HK-2 (cell line): ENCODE measurements around the gene EMCN.
"Not testable (repeated sequence)": the region's sequence is repeated elsewhere in the genome, so short reads cannot be mapped to it uniquely, and the experiment has no call there.

Source experiments
- DNase-seq: peaks from one replicate; pipeline ENCODE4 v3.0.0-alpha.2; 2018; ENCODE audit not compliant: unreplicated experiment

Gene EMCN

GRCh38 chr4:100517864-100518341 lies at the start of gene EMCN:
EMCN (minus strand) TSS chr4:100518022; CDS start chr4:100517914, 108 bp downstream.
- DNase-seq = no peak

- DNase-seq = no peak
These were observed 48.6 kb upstream of the EMCN start for GRCh38 chr4:100566396-100566795.

GRCh38 chr4:100557306-100557705 lies 39.5 kb upstream of the EMCN start:
- no peak for DNase-seq

- DNase-seq = no peak
These were observed 38.0 kb upstream of the EMCN start for GRCh38 chr4:100555611-100556337.

- no peak for DNase-seq
These were observed 30.4 kb upstream of the EMCN start for GRCh38 chr4:100548200-100548560.

GRCh38 chr4:100547541-100548199 lies 29.8 kb upstream of the EMCN start:
- no peak for DNase-seq

- no peak for DNase-seq
These were observed 27.6 kb upstream of the EMCN start for GRCh38 chr4:100545427-100545826.

- DNase-seq = no peak
These were observed 22.3 kb upstream of the EMCN start for GRCh38 chr4:100540131-100540530.

- DNase-seq = no peak
These were observed 21.9 kb upstream of the EMCN start for GRCh38 chr4:100539706-100540105.

GRCh38 chr4:100533741-100534140 lies 15.9 kb upstream of the EMCN start:
- DNase-seq = no peak

GRCh38 chr4:100530161-100530560 lies 12.3 kb upstream of the EMCN start:
- not testable (repeated sequence) for DNase-seq

GRCh38 chr4:100525686-100526085 lies 7.9 kb upstream of the EMCN start:
- DNase-seq = no peak

- no peak for DNase-seq
These were observed 1.4 kb upstream of the EMCN start for GRCh38 chr4:100519205-100519604.

GRCh38 chr4:100516225-100516624 lies 1.6 kb downstream of the EMCN start:
- DNase-seq = no peak

GRCh38 chr4:100511896-100512295 lies 5.9 kb downstream of the EMCN start:
- DNase-seq = no peak

GRCh38 chr4:100510551-100510950 lies 7.3 kb downstream of the EMCN start:
- DNase-seq = no peak

- DNase-seq = no peak
These were observed 8.4 kb downstream of the EMCN start for GRCh38 chr4:100509386-100509785.

GRCh38 chr4:100508691-100509090 lies 9.1 kb downstream of the EMCN start:
- no peak for DNase-seq

GRCh38 chr4:100504086-100504874 lies 13.5 kb downstream of the EMCN start:
- DNase-seq = no peak

- DNase-seq = no peak
These were observed 20.0 kb downstream of the EMCN start for GRCh38 chr4:100497791-100498190.

- no peak for DNase-seq
These were observed 22.7 kb downstream of the EMCN start for GRCh38 chr4:100495074-100495473.

- no peak for DNase-seq
These were observed 23.7 kb downstream of the EMCN start for GRCh38 chr4:100494166-100494565.

- DNase-seq = no peak
These were observed 24.1 kb downstream of the EMCN start for GRCh38 chr4:100493756-100494155.
